Neural cell (in vitro differentiated cells): ENCODE results near the gene L3MBTL4. TPM values are rescaled to one million over a fixed set of nuclear protein-coding genes. Genes with fewer than 3 reads are reported as not detected.

Experiments
- H2AFZ ChIP-seq: fragments of 200-600, 300-800 bp; sonication (generic), shearing (Covaris generic); 2 replicates; pipeline ENCODE4 v1.6.0; 2014; ENCODE audit warnings: low read depth, mild to moderate bottlenecking, antibody characterized with exemption, low read length, moderate library complexity
- H3F3A ChIP-seq: fragments of 200-600 bp; shearing (Covaris generic); 2 replicates; pipeline ENCODE4 v1.6.1; 2016; ENCODE audit warnings: mild to moderate bottlenecking, moderate library complexity, mixed read lengths, antibody characterized with exemption, low read length; ENCODE audit not compliant: insufficient read depth, poor library complexity, severe bottlenecking
- H3K27ac ChIP-seq: fragments of 200-600, 300-800 bp; sonication (generic), shearing (Covaris generic); 2 replicates; pipeline ENCODE4 v1.5.1; 2014; ENCODE audit warnings: mild to moderate bottlenecking, low read length, moderate library complexity
- H3K27me3 ChIP-seq: fragments of 300-800, 200-600 bp; sonication (generic), shearing (Covaris generic); 2 replicates; pipeline ENCODE4 v1.6.0; 2014; ENCODE audit warnings: mild to moderate bottlenecking, low read depth, low read length, moderate library complexity; ENCODE audit not compliant: insufficient read depth
- H3K36me3 ChIP-seq: fragments of 300-800, 200-600 bp; sonication (generic), shearing (Covaris generic); 2 replicates; pipeline ENCODE4 v1.5.1; 2014; ENCODE audit warnings: mild to moderate bottlenecking, antibody characterized with exemption, low read length, moderate library complexity; ENCODE audit not compliant: insufficient read depth
- H3K4me2 ChIP-seq: fragments of 300-800, 200-600 bp; sonication (generic), shearing (Covaris generic); 2 replicates; pipeline ENCODE4 v1.6.0; 2014; ENCODE audit warnings: mild to moderate bottlenecking, low read length
- H3K4me3 ChIP-seq: fragments of 300-800, 200-600 bp; sonication (generic), shearing (Covaris generic); 2 replicates; pipeline ENCODE4 v1.5.1; 2014; ENCODE audit warnings: mild to moderate bottlenecking, low read length, moderate library complexity
- H3K79me2 ChIP-seq: fragments of 200-600 bp; shearing (Covaris generic); replicated peaks from 2 replicates; pipeline ENCODE4 v1.6.0; 2014; ENCODE audit warnings: mild to moderate bottlenecking, low read length, moderate library complexity; ENCODE audit not compliant: insufficient read depth
- H3K9ac ChIP-seq: fragments of 300-800, 200-600 bp; sonication (generic), shearing (Covaris generic); 2 replicates; pipeline ENCODE4 v1.6.1; 2016; ENCODE audit warnings: mild to moderate bottlenecking, low read length, mixed read lengths
- H3K9me2 ChIP-seq: fragments of 200-600 bp; shearing (Covaris generic); 2 replicates; pipeline ENCODE4 v1.6.1; 2016; ENCODE audit warnings: mild to moderate bottlenecking, low read length, mixed read lengths; ENCODE audit not compliant: insufficient read depth
- H3K9me3 ChIP-seq: fragments of 200-600, 300-800 bp; sonication (generic), shearing (Covaris generic); 2 replicates; pipeline ENCODE4 v1.6.1; 2016; ENCODE audit warnings: mild to moderate bottlenecking, mixed run types, low read length, moderate library complexity, mixed read lengths
- H4K20me1 ChIP-seq: fragments of 200-600 bp; shearing (Covaris generic); 2 replicates; pipeline ENCODE4 v1.6.1; 2016; ENCODE audit warnings: mild to moderate bottlenecking, mixed run types; ENCODE audit not compliant: insufficient read depth
- CTCF ChIP-seq: fragments of 450-650 bp; IDR thresholded peaks from 2 replicates; pipeline ENCODE4 v1.5.1; 2014; ENCODE audit warnings: antibody characterized with exemption, mild to moderate bottlenecking, moderate library complexity; ENCODE audit not compliant: poor library complexity, severe bottlenecking
- EP300 ChIP-seq: fragments of 450-650 bp; conservative IDR thresholded peaks from 2 replicates; pipeline ENCODE4 v1.6.1; 2014; ENCODE audit warnings: antibody characterized with exemption, mild to moderate bottlenecking, moderate library complexity; ENCODE audit not compliant: poor library complexity, severe bottlenecking
- EZH2 ChIP-seq: fragments of 200-600, 300-800 bp; shearing (Covaris generic), sonication (generic); IDR thresholded peaks from 2 replicates; pipeline ENCODE4 v1.6.1; 2014; ENCODE audit warnings: antibody characterized with exemption, low read length, borderline replicate concordance, mild to moderate bottlenecking; ENCODE audit not compliant: insufficient read depth, poor library complexity, severe bottlenecking
- MXI1 ChIP-seq: fragments of 450-650 bp; conservative IDR thresholded peaks from 2 replicates; pipeline ENCODE4 v1.6.1; 2014; ENCODE audit warnings: antibody characterized with exemption, mild to moderate bottlenecking; ENCODE audit not compliant: poor library complexity, severe bottlenecking
- POLR2AphosphoS5 ChIP-seq: IDR thresholded peaks from 2 replicates; pipeline ENCODE4 v1.6.1; 2012
- RAD21 ChIP-seq: fragments of 450-650 bp; conservative IDR thresholded peaks from 2 replicates; pipeline ENCODE4 v1.6.1; 2014; ENCODE audit warnings: antibody characterized with exemption, mild to moderate bottlenecking, moderate library complexity
- REST ChIP-seq: IDR thresholded peaks from 2 replicates; pipeline ENCODE4 v1.6.1; 2012; ENCODE audit warnings: borderline replicate concordance
- SMC3 ChIP-seq: fragments of 450-650 bp; conservative IDR thresholded peaks from 2 replicates; pipeline ENCODE4 v1.6.1; 2014; ENCODE audit warnings: antibody characterized with exemption, mild to moderate bottlenecking, moderate library complexity; ENCODE audit not compliant: poor library complexity
- TAF1 ChIP-seq: IDR thresholded peaks from 2 replicates; pipeline ENCODE4 v1.6.1; 2012; ENCODE audit warnings: low read depth
- polyA plus RNA-seq: library from polyadenylated mRNA; depleted of rRNA; stranded (reverse); fragments of >200 nt; gene quantifications from 2 replicates; pipeline ENCODE4 v1.2.3, GENCODE V29; 2014

The L3MBTL4 gene
- polyA plus RNA-seq, 1 donor from 2014 or later = 0.90 TPM

GRCh38 chr18:5943514-5943913, 471.2 kb downstream of the L3MBTL4 start:
- H3K4me3 ChIP-seq = no peak overlapping the region
- no peaks in the 10 kb centered on the region for H3K9me3 ChIP-seq
- no peaks in the 10 kb centered on the region for H3K9me2 ChIP-seq

GRCh38 chr18:5942591-5942990, 472.1 kb downstream of the L3MBTL4 start:
- Histone ChIP-seq H3K4me3 (no peak overlapping the region), H3K36me3 (no peaks in the 10 kb centered on the region), H3K9ac (no peak overlapping the region), H3K9me2 (no peaks in the 10 kb centered on the region), H3K79me2 (no peaks in the 10 kb centered on the region), H3K4me2 (no peak overlapping the region), H3K27me3 (no peaks in the 10 kb centered on the region), H2AFZ (no peak overlapping the region), H3F3A (no peaks in the 10 kb centered on the region), H3K9me3 (no peaks in the 10 kb centered on the region), H4K20me1 (no peaks in the 10 kb centered on the region), H3K27ac (no peak overlapping the region)
- TF ChIP-seq REST = no peak
- TF ChIP-seq POLR2AphosphoS5 = no peak
- TF ChIP-seq CTCF = no peak
- no peak for TF ChIP-seq EP300
- TF ChIP-seq RAD21 = no peak
- no peak for TF ChIP-seq SMC3
- TF ChIP-seq TAF1 = no peak

More at GRCh38 chr18:5943514-5943913, 471.2 kb downstream of the L3MBTL4 start:
- no peaks in the 10 kb centered on the region for H3K36me3 ChIP-seq
- H3K79me2 ChIP-seq = no peaks in the 10 kb centered on the region
- H2AFZ ChIP-seq = no peak overlapping the region
- TF ChIP-seq EZH2 = no peak
- no peak for TF ChIP-seq EP300
- no peak for TF ChIP-seq RAD21
- no peak for TF ChIP-seq TAF1
- no peak for TF ChIP-seq CTCF
- no peak for TF ChIP-seq REST
- no peak for TF ChIP-seq POLR2AphosphoS5
- no peak for TF ChIP-seq MXI1
- no peak for TF ChIP-seq SMC3
- no peak overlapping the region for H3K27ac ChIP-seq
- no peak overlapping the region for H3K9ac ChIP-seq
- H3K4me2 ChIP-seq = no peak overlapping the region
- no peaks in the 10 kb centered on the region for H3F3A ChIP-seq
- no peaks in the 10 kb centered on the region for H3K27me3 ChIP-seq
- no peaks in the 10 kb centered on the region for H4K20me1 ChIP-seq
